GM12872 (cell line): ENCODE data around the gene KLHL18.

ENCODE experiments used
- CTCF ChIP-seq: IDR thresholded peaks from 3 replicates; pipeline ENCODE4 v1.5.1; 2011; ENCODE audit warnings: low read depth, mild to moderate bottlenecking, low read length, moderate library complexity; ENCODE audit not compliant: insufficient read depth

The KLHL18 gene

GRCh38 chr3:47362701-47363100 is 80.0 kb downstream of the KLHL18 start:
- TF ChIP-seq CTCF, result no peak

- TF ChIP-seq CTCF, result no peak
Observed at GRCh38 chr3:47365213-47366153, 82.7 kb downstream of the KLHL18 start.

GRCh38 chr3:47366833-47367232 is 84.1 kb downstream of the KLHL18 start:
- TF ChIP-seq CTCF, result no peak

- TF ChIP-seq CTCF, result no peak
Observed at GRCh38 chr3:47367631-47368030, 84.9 kb downstream of the KLHL18 start.

- peak; percentile 63 for TF ChIP-seq CTCF
Observed at GRCh38 chr3:47370887-47371697, 88.3 kb downstream of the KLHL18 start.

GRCh38 chr3:47374587-47374986 is 91.8 kb downstream of the KLHL18 start:
- TF ChIP-seq CTCF, result no peak

- peak; percentile 22; the same call in 1 of the 3 replicates for TF ChIP-seq CTCF
Observed at GRCh38 chr3:47376393-47376792, 93.6 kb downstream of the KLHL18 start.
